ENCODE data around the gene PEX13. TPM values are rescaled to one million over a fixed set of nuclear protein-coding genes. Genes with fewer than 3 reads are reported as not detected.

PEX13 gene
- total RNA-seq, 1 donor from 2014 or later = 28.8 TPM

- H3K9ac ChIP-seq (ENCODE audit: low read length) = no peak overlapping the region
- FAIRE-seq = no peak
These were observed 11.8 kb upstream of the PEX13 start for GRCh38 chr2:61005736-61006135.

GRCh38 chr2:61006486-61007105, 10.9 kb upstream of the PEX13 start:
- no peaks in the 10 kb centered on the region for H3K36me3 ChIP-seq (ENCODE audit: insufficient read depth, low read length)
- TF ChIP-seq EZH2 (IDR thresholded peaks at IDR 0.05; ENCODE audit: insufficient read depth, low read length) (no peak), CTCF (IDR thresholded peaks at IDR 0.05; ENCODE audit: insufficient read depth, low read depth, low read length) (no peak)
- Mint-ChIP-seq H3K27ac (ENCODE audit: unreplicated experiment) (no peak overlapping the region), H3K4me3 (ENCODE audit: unreplicated experiment) (no peak overlapping the region), H3K9me3 (ENCODE audit: unreplicated experiment) (no peaks in the 10 kb centered on the region), H3K4me1 (ENCODE audit: low read depth, unreplicated experiment) (peaks cover 5% of the 10 kb centered on the region), H3K27me3 (ENCODE audit: low read depth, unreplicated experiment) (no peaks in the 10 kb centered on the region), H3K36me3 (ENCODE audit: low read depth, unreplicated experiment) (no peaks in the 10 kb centered on the region)
- no peak overlapping the region for H3K4me2 ChIP-seq (ENCODE audit: low read length)
- H3K27ac ChIP-seq (ENCODE audit: low read depth, low read length) = no peak overlapping the region
- H3K4me3 ChIP-seq (ENCODE audit: insufficient read depth, low read depth, low read length) = no peak overlapping the region
- peaks cover under 1% of the 10 kb centered on the region for H3K4me1 ChIP-seq (ENCODE audit: insufficient read depth, low read length)
- no peak overlapping the region for H3K9ac ChIP-seq (ENCODE audit: low read length)
- H3K9me3 ChIP-seq (ENCODE audit: insufficient read depth, low read depth, low read length) = no peaks in the 10 kb centered on the region
- H4K20me1 ChIP-seq (ENCODE audit: insufficient read depth, low read length) = no peaks in the 10 kb centered on the region
- H3K27me3 ChIP-seq (ENCODE audit: insufficient read depth, low read length) = no peaks in the 10 kb centered on the region
- no peak for DNase-seq (ENCODE audit: low read depth)
- FAIRE-seq = no peak
- H3K79me2 ChIP-seq (ENCODE audit: insufficient read depth, low read length) = no peaks in the 10 kb centered on the region
- no peak overlapping the region for H2AFZ ChIP-seq (ENCODE audit: low read depth, low read length)

More at GRCh38 chr2:61005736-61006135, 11.8 kb upstream of the PEX13 start:
- TF ChIP-seq CTCF (IDR thresholded peaks at IDR 0.05; ENCODE audit: insufficient read depth, low read depth, low read length) = no peak
- no peak for TF ChIP-seq EZH2 (IDR thresholded peaks at IDR 0.05; ENCODE audit: insufficient read depth, low read length)
- Histone ChIP-seq H3K36me3 (ENCODE audit: insufficient read depth, low read length) (no peaks in the 10 kb centered on the region), H2AFZ (ENCODE audit: low read depth, low read length) (no peak overlapping the region), H4K20me1 (ENCODE audit: insufficient read depth, low read length) (no peaks in the 10 kb centered on the region), H3K27me3 (ENCODE audit: insufficient read depth, low read length) (no peaks in the 10 kb centered on the region), H3K27ac (ENCODE audit: low read depth, low read length) (no peak overlapping the region), H3K79me2 (ENCODE audit: insufficient read depth, low read length) (no peaks in the 10 kb centered on the region), H3K9me3 (ENCODE audit: insufficient read depth, low read depth, low read length) (no peaks in the 10 kb centered on the region), H3K4me2 (ENCODE audit: low read length) (no peak overlapping the region), H3K4me1 (ENCODE audit: insufficient read depth, low read length) (no peaks in the 10 kb centered on the region), H3K4me3 (ENCODE audit: insufficient read depth, low read depth, low read length) (no peak overlapping the region)
- DNase-seq (ENCODE audit: low read depth) = no peak
- Mint-ChIP-seq H3K27ac (ENCODE audit: unreplicated experiment) (no peak overlapping the region), H3K4me1 (ENCODE audit: low read depth, unreplicated experiment) (peaks cover 5% of the 10 kb centered on the region), H3K27me3 (ENCODE audit: low read depth, unreplicated experiment) (no peaks in the 10 kb centered on the region), H3K9me3 (ENCODE audit: unreplicated experiment) (no peaks in the 10 kb centered on the region), H3K4me3 (ENCODE audit: unreplicated experiment) (no peak overlapping the region), H3K36me3 (ENCODE audit: low read depth, unreplicated experiment) (no peaks in the 10 kb centered on the region)

GRCh38 chr2:61009355-61009754, 8.2 kb upstream of the PEX13 start:
- no peak for FAIRE-seq
- no peaks in the 10 kb centered on the region for H3K27me3 ChIP-seq (ENCODE audit: insufficient read depth, low read length)
- no peak overlapping the region for H3K27ac Mint-ChIP-seq (ENCODE audit: unreplicated experiment)
- H3K4me2 ChIP-seq (ENCODE audit: low read length) = no peak overlapping the region
- H2AFZ ChIP-seq (ENCODE audit: low read depth, low read length) = no peak overlapping the region
- H3K36me3 Mint-ChIP-seq (ENCODE audit: low read depth, unreplicated experiment) = peaks cover 2% of the 10 kb centered on the region
- H3K4me1 Mint-ChIP-seq (ENCODE audit: low read depth, unreplicated experiment) = peaks cover 20% of the 10 kb centered on the region
- DNase-seq (ENCODE audit: low read depth) = no peak
- H3K9ac ChIP-seq (ENCODE audit: low read length) = no peak overlapping the region
- H4K20me1 ChIP-seq (ENCODE audit: insufficient read depth, low read length) = no peaks in the 10 kb centered on the region
- no peaks in the 10 kb centered on the region for H3K36me3 ChIP-seq (ENCODE audit: insufficient read depth, low read length)
- H3K27me3 Mint-ChIP-seq (ENCODE audit: low read depth, unreplicated experiment) = no peaks in the 10 kb centered on the region
- peaks cover 11% of the 10 kb centered on the region for H3K79me2 ChIP-seq (ENCODE audit: insufficient read depth, low read length)
- H3K9me3 Mint-ChIP-seq (ENCODE audit: unreplicated experiment) = no peaks in the 10 kb centered on the region
- H3K4me3 Mint-ChIP-seq (ENCODE audit: unreplicated experiment) = no peak overlapping the region
- no peak overlapping the region for H3K27ac ChIP-seq (ENCODE audit: low read depth, low read length)
- no peak overlapping the region for H3K4me3 ChIP-seq (ENCODE audit: insufficient read depth, low read depth, low read length)
- TF ChIP-seq EZH2 (IDR thresholded peaks at IDR 0.05; ENCODE audit: insufficient read depth, low read length) (no peak), CTCF (IDR thresholded peaks at IDR 0.05; ENCODE audit: insufficient read depth, low read depth, low read length) (no peak)
- no peaks in the 10 kb centered on the region for H3K9me3 ChIP-seq (ENCODE audit: insufficient read depth, low read depth, low read length)
- peaks cover 6% of the 10 kb centered on the region for H3K4me1 ChIP-seq (ENCODE audit: insufficient read depth, low read length)
